ENCODE data around the gene ARPC1B. TPM values are rescaled to one million over a fixed set of nuclear protein-coding genes. Genes with fewer than 3 reads are reported as not detected.

Gene ARPC1B
- total and polyA plus RNA-seq, 2 of the 8 experiments (the other 6 are each of a cell fraction or from before 2014, with no cell fraction given) = 64.5 to 115 TPM

DNA sequence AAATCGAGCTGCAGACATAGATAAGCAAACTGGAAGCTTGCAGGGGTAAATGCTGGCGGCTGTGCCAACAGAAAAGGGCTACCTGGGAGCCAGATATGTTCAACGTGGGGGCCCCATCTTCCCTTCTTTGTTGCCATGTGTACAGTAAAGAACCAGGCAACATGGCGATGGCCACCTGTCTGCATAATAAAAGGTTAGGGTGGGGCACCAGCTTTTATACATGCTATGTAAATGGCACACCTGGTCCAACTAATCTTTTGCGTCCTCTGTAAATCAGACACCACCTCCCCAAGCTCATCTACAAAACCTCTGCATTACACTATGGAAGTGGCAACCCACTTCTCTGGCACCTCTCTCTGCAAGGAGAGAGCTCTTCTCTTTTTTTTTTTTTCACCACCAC, 48.1 kb downstream of the ARPC1B start:
- FAIRE-seq = no peak
- TF ChIP-seq CBX8 (IDR thresholded peaks at IDR 0.05; ENCODE audit: borderline replicate concordance, low read depth, low read length) (no peak), CTBP2 (IDR thresholded peaks at IDR 0.05; ENCODE audit: borderline replicate concordance, insufficient read depth, insufficient read length, low read length) (no peak), CEBPB (IDR thresholded peaks at IDR 0.05; ENCODE audit: low read depth, low read length) (no peak), YY1 (IDR thresholded peaks at IDR 0.05; ENCODE audit: low read depth, low read length) (no peak), MAFK (IDR thresholded peaks at IDR 0.05; ENCODE audit: low read depth, low read length) (no peak), HDAC2 (IDR thresholded peaks at IDR 0.05; ENCODE audit: borderline replicate concordance in 1 of 2, low read depth in 2 of 2, low read length in 2 of 2) (no peak), TCF12 (IDR thresholded peaks at IDR 0.05; ENCODE audit: low read depth, low read length) (no peak), FOSL1 (IDR thresholded peaks at IDR 0.05; ENCODE audit: insufficient read depth, low read depth, low read length) (no peak), RFX5 (IDR thresholded peaks at IDR 0.05; ENCODE audit: borderline replicate concordance, low read depth, low read length) (no peak), GABPA (IDR thresholded peaks at IDR 0.05; ENCODE audit: borderline replicate concordance, insufficient read depth, low read length) (no peak), POU5F1 (IDR thresholded peaks at IDR 0.05; ENCODE audit: low read depth, low read length) (no peak), CHD1 (IDR thresholded peaks at IDR 0.05; ENCODE audit: low read depth, low read length) (no peak)
- TF ChIP-seq, protein P1, sequence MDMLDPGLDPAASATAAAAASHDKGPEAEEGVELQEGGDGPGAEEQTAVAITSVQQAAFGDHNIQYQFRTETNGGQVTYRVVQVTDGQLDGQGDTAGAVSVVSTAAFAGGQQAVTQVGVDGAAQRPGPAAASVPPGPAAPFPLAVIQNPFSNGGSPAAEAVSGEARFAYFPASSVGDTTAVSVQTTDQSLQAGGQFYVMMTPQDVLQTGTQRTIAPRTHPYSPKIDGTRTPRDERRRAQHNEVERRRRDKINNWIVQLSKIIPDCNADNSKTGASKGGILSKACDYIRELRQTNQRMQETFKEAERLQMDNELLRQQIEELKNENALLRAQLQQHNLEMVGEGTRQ (IDR thresholded peaks at IDR 0.05; ENCODE audit: low read length) = no peak

More for the DNA sequence above, 48.1 kb downstream of the ARPC1B start:
- Histone ChIP-seq H3K27ac (ENCODE audit: low read depth, low read length) (no peak overlapping the region), H2BK120ac (replicated peaks; ENCODE audit: low read depth, low read length) (no peak overlapping the region), H2BK15ac (ENCODE audit: low read length) (no peak overlapping the region), H3K79me2 (ENCODE audit: control insufficient read depth in 1 of 2, insufficient read depth in 2 of 2, low read length in 2 of 2) (no peaks in the 10 kb centered on the region), H2AFZ (ENCODE audit: low read length) (no peak overlapping the region), H3K4me2 (ENCODE audit: insufficient read depth in 1 of 2, low read depth in 2 of 2, low read length in 2 of 2) (no peak overlapping the region), H3K4me3 (ENCODE audit: extremely low read depth in 1 of 4, insufficient read depth in 2 of 4, low read depth in 3 of 4, low read length in 4 of 4) (no peak overlapping the region), H3K27me3 (replicated peaks in 1 of 4; ENCODE audit: control insufficient read depth in 3 of 4, extremely low read depth in 1 of 4, insufficient read depth in 3 of 4, low read length in 3 of 4) (no peaks in the 10 kb centered on the region; a peak in 1 of 7 replicates), H3K23ac (ENCODE audit: insufficient read length) (no peak overlapping the region), H4K91ac (replicated peaks; ENCODE audit: insufficient read length, low read length) (no peak overlapping the region), H2BK5ac (ENCODE audit: low read depth, low read length) (no peak overlapping the region), H4K8ac (ENCODE audit: extremely low read depth, insufficient read depth, low read length) (no peak overlapping the region), H4K20me1 (replicated peaks in 1 of 2; ENCODE audit: control insufficient read depth in 1 of 2, insufficient read depth in 2 of 2, low read length in 2 of 2) (peaks cover 3 to 13% of the 10 kb centered on the region in 2 experiments), H3K36me3 (ENCODE audit: control insufficient read depth in 2 of 4, insufficient read depth in 4 of 4, low read length in 3 of 4) (peaks cover 22 to 63% (median 51%) of the 10 kb centered on the region in 4 experiments), H4K5ac (ENCODE audit: insufficient read length, low read depth, low read length) (no peak overlapping the region), H2BK12ac (ENCODE audit: low read depth, low read length) (no peak overlapping the region), H3K9ac (replicated peaks in 1 of 4; ENCODE audit: extremely low read depth in 1 of 4, low read depth in 3 of 4, low read length in 3 of 4) (no peak overlapping the region), H3K9me3 (ENCODE audit: insufficient read depth in 2 of 2, low read depth in 1 of 2, low read length in 1 of 2) (no peaks in the 10 kb centered on the region; a peak in 1 of 4 replicates), H3K4me1 (replicated peaks in 1 of 4; ENCODE audit: control insufficient read depth in 3 of 4, insufficient read depth in 4 of 4, low read length in 3 of 4) (no peaks in the 10 kb centered on the region; a peak in 1 of 7 replicates), H3K14ac (ENCODE audit: insufficient read length) (no peak overlapping the region), H2AK5ac (ENCODE audit: low read depth, low read length) (no peak overlapping the region), H3K56ac (replicated peaks; ENCODE audit: insufficient read length, low read depth, low read length) (no peak overlapping the region), H3K4ac (replicated peaks; ENCODE audit: insufficient read length, low read depth, low read length) (no peak overlapping the region), H3K79me1 (ENCODE audit: low read depth, low read length) (no peaks in the 10 kb centered on the region; the same call in none of the 2 replicates), H3K23me2 (ENCODE audit: low read depth, low read length) (no peaks in the 10 kb centered on the region), H3K18ac (ENCODE audit: extremely low read depth, low read length) (no peak overlapping the region), H2BK20ac (ENCODE audit: low read length) (no peak overlapping the region)
- POLR2A ChIA-PET (ENCODE audit: partially characterized antibody) = interaction anchor here (0.6 to 4.3 kb wide), 11 partner anchors 9 to 512 kb away, joined by 3 to 25 read pairs (median 3); partner anchors contain the start of genes BUD31, CPSF4, PDAP1 and PTCD1
- WGBS, 2 experiments (ENCODE audit: extremely low coverage in 1 of 2, insufficient coverage in 1 of 2, insufficient read length in 1 of 2, insufficient replicate concordance in 2 of 2, low coverage in 1 of 2, low lambda C conversion rate in 2 of 2, missing lambda C conversion rate in 1 of 2) = 91% methylated on average over 5 of the region's 5 CpGs; no CpG with 5 or more reads in 1 of the 2 experiments
- CTCF ChIA-PET (ENCODE audit: partially characterized antibody) = interaction anchor here (0.7 to 1.1 kb wide), 3 partner anchors 19 to 44 kb away, joined by 3 read pairs; partner anchors contain the start of gene ATP5MF
- no peak for DNase-seq (ENCODE audit: low read depth in 1 of 2, low spot score in 2 of 2)

Data from H1 (cell line).